ENCODE data around the gene RPGRIP1L. TPM values are rescaled to one million over a fixed set of nuclear protein-coding genes. Genes with fewer than 3 reads are reported as not detected.
"Not testable (repeated sequence)": the region's sequence is repeated elsewhere in the genome, so short reads cannot be mapped to it uniquely, and the experiment has no call there.

The RPGRIP1L gene
- polyA plus RNA-seq, 2 of the 4 experiments (the other 2 are of a cell fraction) = 13.0 to 19.6 TPM

DNA sequence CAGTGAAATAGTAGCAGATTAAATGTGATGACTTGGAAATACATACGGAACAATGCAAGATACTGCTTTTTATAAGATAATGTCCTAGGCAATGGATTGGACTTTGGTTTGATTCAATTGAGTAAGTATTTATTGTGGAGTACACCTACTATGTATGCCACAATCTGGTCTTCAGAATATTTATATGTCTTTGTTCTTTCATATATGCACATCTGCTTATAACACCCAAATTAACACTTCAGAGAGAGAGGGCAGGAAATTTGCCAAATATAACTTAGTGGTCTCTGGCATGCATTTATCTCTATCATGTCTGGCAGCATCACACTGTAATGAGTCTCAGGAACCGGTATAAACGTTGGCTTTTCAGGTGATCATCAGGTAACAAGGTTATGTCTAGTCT, 16.9 kb downstream of the RPGRIP1L start (continued):
- TF ChIP-seq, protein P1, sequence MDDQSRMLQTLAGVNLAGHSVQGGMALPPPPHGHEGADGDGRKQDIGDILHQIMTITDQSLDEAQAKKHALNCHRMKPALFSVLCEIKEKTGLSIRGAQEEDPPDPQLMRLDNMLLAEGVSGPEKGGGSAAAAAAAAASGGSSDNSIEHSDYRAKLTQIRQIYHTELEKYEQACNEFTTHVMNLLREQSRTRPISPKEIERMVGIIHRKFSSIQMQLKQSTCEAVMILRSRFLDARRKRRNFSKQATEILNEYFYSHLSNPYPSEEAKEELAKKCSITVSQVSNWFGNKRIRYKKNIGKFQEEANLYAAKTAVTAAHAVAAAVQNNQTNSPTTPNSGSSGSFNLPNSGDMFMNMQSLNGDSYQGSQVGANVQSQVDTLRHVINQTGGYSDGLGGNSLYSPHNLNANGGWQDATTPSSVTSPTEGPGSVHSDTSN (IDR thresholded peaks at IDR 0.05) = no peak
- TF ChIP-seq RFX5 (IDR thresholded peaks at IDR 0.05) = no peak
- TF ChIP-seq HOXB5 (CRISPR knock-in tag; IDR thresholded peaks at IDR 0.05) = no peak

DNA sequence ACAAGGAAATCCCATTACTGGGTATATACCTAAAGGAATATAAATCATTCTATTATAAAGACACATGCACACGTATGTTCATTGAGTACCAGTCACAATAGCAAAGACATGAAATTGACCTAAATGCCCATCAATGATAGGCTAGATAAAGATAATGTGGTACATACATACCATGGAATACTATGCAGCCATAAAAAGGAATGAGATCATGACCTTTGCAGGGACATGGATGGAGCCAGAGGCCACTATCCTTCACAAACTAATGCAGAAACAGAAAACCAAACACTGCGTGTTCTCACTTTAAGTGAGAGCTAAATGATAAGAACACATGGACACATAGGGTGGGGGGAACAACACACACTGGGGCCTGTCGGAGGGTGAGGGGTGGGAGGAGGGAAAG, 18.3 kb downstream of the RPGRIP1L start:
- FAIRE-seq; H3K4me3 ChIP-seq; CTCF ChIA-PET; H3K4me2 ChIP-seq; ATAC-seq; H3K4me1 ChIP-seq; POLR2A ChIA-PET; H3K27ac ChIP-seq; DNase-seq (ENCODE audit: low read depth in 1 of 2, low spot score in 1 of 2); H3K9me3 ChIP-seq: not testable (repeated sequence)
- WGBS (ENCODE audit: missing lambda C conversion rate) = 94% methylated on average over 3 of the region's 3 CpGs

DNA sequence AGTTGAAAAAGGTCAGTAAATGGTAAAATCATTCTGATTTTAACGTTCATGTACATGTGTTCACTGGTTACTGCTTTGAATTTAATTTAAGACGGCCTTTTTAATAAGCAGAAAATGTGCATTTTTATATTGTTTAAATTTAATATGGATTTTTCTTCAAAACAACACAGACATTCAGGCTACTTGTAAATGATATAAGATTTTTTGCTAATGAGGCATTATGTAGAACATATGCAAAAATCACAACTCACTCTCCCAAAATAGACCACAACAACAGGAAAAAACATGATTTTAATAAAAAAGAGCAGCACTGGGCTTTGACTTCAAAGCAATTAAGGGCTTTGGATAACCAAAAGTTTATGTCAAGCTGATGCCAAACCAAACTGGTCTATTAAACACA, 22.3 kb downstream of the RPGRIP1L start:
- TF ChIP-seq RFX5 (IDR thresholded peaks at IDR 0.05) (no peak), NPAS2 (CRISPR knock-in tag; IDR thresholded peaks at IDR 0.05; ENCODE audit: borderline replicate concordance) (no peak), ZC3H11A (IDR thresholded peaks at IDR 0.05) (no peak), CEBPB (IDR thresholded peaks at IDR 0.05) (no peak), EP300 (IDR thresholded peaks at IDR 0.05) (no peak), GATA3 (IDR thresholded peaks at IDR 0.05; ENCODE audit: borderline replicate concordance) (no peak), RAD21 (conservative IDR thresholded peaks at IDR 0.05 in 1 of 2, IDR thresholded peaks at IDR 0.05 in 1 of 2) (no peak), TP53 (CRISPR knock-in tag; IDR thresholded peaks at IDR 0.05) (no peak), EHF (CRISPR knock-in tag; IDR thresholded peaks at IDR 0.05) (no peak), RNF2 (IDR thresholded peaks at IDR 0.05; ENCODE audit: borderline replicate concordance, low read depth) (no peak), HOXB13 (CRISPR knock-in tag; IDR thresholded peaks at IDR 0.05; ENCODE audit: low read depth) (no peak), TFCP2L1 (CRISPR knock-in tag; IDR thresholded peaks at IDR 0.05) (no peak)
- TF ChIP-seq, protein P2, sequence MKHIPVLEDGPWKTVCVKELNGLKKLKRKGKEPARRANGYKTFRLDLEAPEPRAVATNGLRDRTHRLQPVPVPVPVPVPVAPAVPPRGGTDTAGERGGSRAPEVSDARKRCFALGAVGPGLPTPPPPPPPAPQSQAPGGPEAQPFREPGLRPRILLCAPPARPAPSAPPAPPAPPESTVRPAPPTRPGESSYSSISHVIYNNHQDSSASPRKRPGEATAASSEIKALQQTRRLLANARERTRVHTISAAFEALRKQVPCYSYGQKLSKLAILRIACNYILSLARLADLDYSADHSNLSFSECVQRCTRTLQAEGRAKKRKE (CRISPR knock-in tag; IDR thresholded peaks at IDR 0.05; ENCODE audit: low read depth) = no peak
- TF ChIP-seq, protein P3, sequence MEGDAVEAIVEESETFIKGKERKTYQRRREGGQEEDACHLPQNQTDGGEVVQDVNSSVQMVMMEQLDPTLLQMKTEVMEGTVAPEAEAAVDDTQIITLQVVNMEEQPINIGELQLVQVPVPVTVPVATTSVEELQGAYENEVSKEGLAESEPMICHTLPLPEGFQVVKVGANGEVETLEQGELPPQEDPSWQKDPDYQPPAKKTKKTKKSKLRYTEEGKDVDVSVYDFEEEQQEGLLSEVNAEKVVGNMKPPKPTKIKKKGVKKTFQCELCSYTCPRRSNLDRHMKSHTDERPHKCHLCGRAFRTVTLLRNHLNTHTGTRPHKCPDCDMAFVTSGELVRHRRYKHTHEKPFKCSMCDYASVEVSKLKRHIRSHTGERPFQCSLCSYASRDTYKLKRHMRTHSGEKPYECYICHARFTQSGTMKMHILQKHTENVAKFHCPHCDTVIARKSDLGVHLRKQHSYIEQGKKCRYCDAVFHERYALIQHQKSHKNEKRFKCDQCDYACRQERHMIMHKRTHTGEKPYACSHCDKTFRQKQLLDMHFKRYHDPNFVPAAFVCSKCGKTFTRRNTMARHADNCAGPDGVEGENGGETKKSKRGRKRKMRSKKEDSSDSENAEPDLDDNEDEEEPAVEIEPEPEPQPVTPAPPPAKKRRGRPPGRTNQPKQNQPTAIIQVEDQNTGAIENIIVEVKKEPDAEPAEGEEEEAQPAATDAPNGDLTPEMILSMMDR (IDR thresholded peaks at IDR 0.05) = no peak
- TF ChIP-seq, protein P4, sequence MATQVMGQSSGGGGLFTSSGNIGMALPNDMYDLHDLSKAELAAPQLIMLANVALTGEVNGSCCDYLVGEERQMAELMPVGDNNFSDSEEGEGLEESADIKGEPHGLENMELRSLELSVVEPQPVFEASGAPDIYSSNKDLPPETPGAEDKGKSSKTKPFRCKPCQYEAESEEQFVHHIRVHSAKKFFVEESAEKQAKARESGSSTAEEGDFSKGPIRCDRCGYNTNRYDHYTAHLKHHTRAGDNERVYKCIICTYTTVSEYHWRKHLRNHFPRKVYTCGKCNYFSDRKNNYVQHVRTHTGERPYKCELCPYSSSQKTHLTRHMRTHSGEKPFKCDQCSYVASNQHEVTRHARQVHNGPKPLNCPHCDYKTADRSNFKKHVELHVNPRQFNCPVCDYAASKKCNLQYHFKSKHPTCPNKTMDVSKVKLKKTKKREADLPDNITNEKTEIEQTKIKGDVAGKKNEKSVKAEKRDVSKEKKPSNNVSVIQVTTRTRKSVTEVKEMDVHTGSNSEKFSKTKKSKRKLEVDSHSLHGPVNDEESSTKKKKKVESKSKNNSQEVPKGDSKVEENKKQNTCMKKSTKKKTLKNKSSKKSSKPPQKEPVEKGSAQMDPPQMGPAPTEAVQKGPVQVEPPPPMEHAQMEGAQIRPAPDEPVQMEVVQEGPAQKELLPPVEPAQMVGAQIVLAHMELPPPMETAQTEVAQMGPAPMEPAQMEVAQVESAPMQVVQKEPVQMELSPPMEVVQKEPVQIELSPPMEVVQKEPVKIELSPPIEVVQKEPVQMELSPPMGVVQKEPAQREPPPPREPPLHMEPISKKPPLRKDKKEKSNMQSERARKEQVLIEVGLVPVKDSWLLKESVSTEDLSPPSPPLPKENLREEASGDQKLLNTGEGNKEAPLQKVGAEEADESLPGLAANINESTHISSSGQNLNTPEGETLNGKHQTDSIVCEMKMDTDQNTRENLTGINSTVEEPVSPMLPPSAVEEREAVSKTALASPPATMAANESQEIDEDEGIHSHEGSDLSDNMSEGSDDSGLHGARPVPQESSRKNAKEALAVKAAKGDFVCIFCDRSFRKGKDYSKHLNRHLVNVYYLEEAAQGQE (IDR thresholded peaks at IDR 0.05) = no peak
- Histone ChIP-seq H3K4me2 (no peak overlapping the region), H3K27ac (no peak overlapping the region), H3K4me3 (no peak overlapping the region), H3K9me3 (no peaks in the 10 kb centered on the region), H3K4me1 (no peaks in the 10 kb centered on the region)
- 86% methylated on average over 2 of the region's 2 CpGs for WGBS (ENCODE audit: missing lambda C conversion rate)
- FAIRE-seq (no peak), ATAC-seq (no peak), DNase-seq (ENCODE audit: low read depth in 1 of 2, low spot score in 1 of 2) (no peak)
- ChIA-PET POLR2A (no interaction called here), CTCF (interaction anchor here (2.0 kb wide), 1 partner anchor 10 kb away, joined by 9 read pairs; no protein-coding TSS in a partner anchor)
